IMR-90 (cell line): ENCODE measurements around the gene PMEPA1.

Experiments used
- CHD1 ChIP-seq: IDR thresholded peaks from 2 replicates; pipeline ENCODE4 v1.6.1; 2012; ENCODE audit warnings: low read depth, low read length, improper control_type of control experiment
- FOS ChIP-seq: fragments of 150-350 bp; IDR thresholded peaks from 2 replicates; pipeline ENCODE4 v1.6.1; 2016; ENCODE audit warnings: low read depth, low read length
- MAFK ChIP-seq: IDR thresholded peaks from 2 replicates; pipeline ENCODE4 v1.6.1; 2012; ENCODE audit warnings: low read depth, low read length, improper control_type of control experiment
- MAZ ChIP-seq: IDR thresholded peaks from 2 replicates; pipeline ENCODE4 v1.6.1; 2012; ENCODE audit warnings: low read depth, mild to moderate bottlenecking, low read length, improper control_type of control experiment, moderate library complexity, borderline replicate concordance
- NFE2L2 ChIP-seq: fragments of 150-350 bp; IDR thresholded peaks from 2 replicates; pipeline ENCODE4 v1.6.1; 2016; ENCODE audit warnings: low read depth, mild to moderate bottlenecking, low read length
- POLR2A ChIP-seq: IDR thresholded peaks from 2 replicates; pipeline ENCODE4 v1.6.1; 2012; ENCODE audit warnings: mild to moderate bottlenecking, low read depth, low read length
- RAD21 ChIP-seq: IDR thresholded peaks from 2 replicates; pipeline ENCODE4 v1.6.1; 2012; ENCODE audit warnings: low read length, improper control_type of control experiment
- RCOR1 ChIP-seq: IDR thresholded peaks from 2 replicates; pipeline ENCODE4 v1.6.1; 2012; ENCODE audit warnings: mild to moderate bottlenecking, low read length, improper control_type of control experiment; ENCODE audit not compliant: insufficient replicate concordance
- RFX5 ChIP-seq: IDR thresholded peaks from 2 replicates; pipeline ENCODE4 v1.8.0; 2012; ENCODE audit warnings: low read depth, mild to moderate bottlenecking, low read length, moderate library complexity
- TF ChIP-seq, protein P1 (sequence below): conservative IDR thresholded peaks from 2 replicates; pipeline ENCODE4 v1.5.1; 2012; ENCODE audit warnings: mild to moderate bottlenecking, low read depth, low read length, improper control_type of control experiment
- TF ChIP-seq, protein P2 (sequence below): fragments of 150-350 bp; IDR thresholded peaks from 2 replicates; pipeline ENCODE4 v1.6.1; 2017; ENCODE audit warnings: mild to moderate bottlenecking, antibody characterized with exemption, low read length, low read depth
- TF ChIP-seq, protein P3 (sequence below): fragments of 150-350 bp; IDR thresholded peaks from 2 replicates; pipeline ENCODE4 v1.6.1; 2016; ENCODE audit warnings: low read depth, mild to moderate bottlenecking, low read length, moderate library complexity, borderline replicate concordance

DNA sequence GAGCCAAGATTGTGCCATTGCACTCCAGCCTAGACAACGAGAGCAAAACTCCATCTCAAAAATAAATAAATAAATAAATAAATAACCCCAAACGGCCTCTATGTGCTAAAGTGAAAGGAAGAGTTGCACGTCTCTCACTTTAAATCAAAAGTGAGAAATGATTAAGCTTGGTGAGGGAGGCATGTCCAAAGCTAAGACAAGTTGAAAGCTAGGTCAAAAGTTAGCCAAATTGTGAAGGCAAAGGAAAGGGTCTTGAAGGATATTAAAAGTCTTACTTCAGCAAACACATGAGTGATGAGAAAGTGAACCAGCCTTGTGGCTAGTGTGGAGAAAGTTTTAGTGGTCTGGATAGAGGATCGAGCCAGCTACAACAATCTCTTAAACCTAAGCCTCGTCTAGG is 103.9 kb downstream of the PMEPA1 start:
- TF ChIP-seq, protein P1, sequence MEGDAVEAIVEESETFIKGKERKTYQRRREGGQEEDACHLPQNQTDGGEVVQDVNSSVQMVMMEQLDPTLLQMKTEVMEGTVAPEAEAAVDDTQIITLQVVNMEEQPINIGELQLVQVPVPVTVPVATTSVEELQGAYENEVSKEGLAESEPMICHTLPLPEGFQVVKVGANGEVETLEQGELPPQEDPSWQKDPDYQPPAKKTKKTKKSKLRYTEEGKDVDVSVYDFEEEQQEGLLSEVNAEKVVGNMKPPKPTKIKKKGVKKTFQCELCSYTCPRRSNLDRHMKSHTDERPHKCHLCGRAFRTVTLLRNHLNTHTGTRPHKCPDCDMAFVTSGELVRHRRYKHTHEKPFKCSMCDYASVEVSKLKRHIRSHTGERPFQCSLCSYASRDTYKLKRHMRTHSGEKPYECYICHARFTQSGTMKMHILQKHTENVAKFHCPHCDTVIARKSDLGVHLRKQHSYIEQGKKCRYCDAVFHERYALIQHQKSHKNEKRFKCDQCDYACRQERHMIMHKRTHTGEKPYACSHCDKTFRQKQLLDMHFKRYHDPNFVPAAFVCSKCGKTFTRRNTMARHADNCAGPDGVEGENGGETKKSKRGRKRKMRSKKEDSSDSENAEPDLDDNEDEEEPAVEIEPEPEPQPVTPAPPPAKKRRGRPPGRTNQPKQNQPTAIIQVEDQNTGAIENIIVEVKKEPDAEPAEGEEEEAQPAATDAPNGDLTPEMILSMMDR: no peak
- no peak for TF ChIP-seq RAD21
- TF ChIP-seq POLR2A: no peak
- TF ChIP-seq, protein P2, sequence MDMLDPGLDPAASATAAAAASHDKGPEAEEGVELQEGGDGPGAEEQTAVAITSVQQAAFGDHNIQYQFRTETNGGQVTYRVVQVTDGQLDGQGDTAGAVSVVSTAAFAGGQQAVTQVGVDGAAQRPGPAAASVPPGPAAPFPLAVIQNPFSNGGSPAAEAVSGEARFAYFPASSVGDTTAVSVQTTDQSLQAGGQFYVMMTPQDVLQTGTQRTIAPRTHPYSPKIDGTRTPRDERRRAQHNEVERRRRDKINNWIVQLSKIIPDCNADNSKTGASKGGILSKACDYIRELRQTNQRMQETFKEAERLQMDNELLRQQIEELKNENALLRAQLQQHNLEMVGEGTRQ: no peak
- TF ChIP-seq RFX5: no peak
- TF ChIP-seq NFE2L2: no peak
- TF ChIP-seq MAFK: no peak
- TF ChIP-seq MAZ: no peak
- no peak for TF ChIP-seq RCOR1
- no peak for TF ChIP-seq FOS
- TF ChIP-seq, protein P3, sequence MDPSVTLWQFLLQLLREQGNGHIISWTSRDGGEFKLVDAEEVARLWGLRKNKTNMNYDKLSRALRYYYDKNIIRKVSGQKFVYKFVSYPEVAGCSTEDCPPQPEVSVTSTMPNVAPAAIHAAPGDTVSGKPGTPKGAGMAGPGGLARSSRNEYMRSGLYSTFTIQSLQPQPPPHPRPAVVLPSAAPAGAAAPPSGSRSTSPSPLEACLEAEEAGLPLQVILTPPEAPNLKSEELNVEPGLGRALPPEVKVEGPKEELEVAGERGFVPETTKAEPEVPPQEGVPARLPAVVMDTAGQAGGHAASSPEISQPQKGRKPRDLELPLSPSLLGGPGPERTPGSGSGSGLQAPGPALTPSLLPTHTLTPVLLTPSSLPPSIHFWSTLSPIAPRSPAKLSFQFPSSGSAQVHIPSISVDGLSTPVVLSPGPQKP: no peak
- no peak for TF ChIP-seq CHD1
